ENCODE results near the gene PPP4R3B.
A peak's percentile ranks its signal among the peaks of the same experiment; 100 is the strongest.
"Not testable (repeated sequence)": the region's sequence is repeated elsewhere in the genome, so short reads cannot be mapped to it uniquely, and the experiment has no call there.

The PPP4R3B gene

DNA sequence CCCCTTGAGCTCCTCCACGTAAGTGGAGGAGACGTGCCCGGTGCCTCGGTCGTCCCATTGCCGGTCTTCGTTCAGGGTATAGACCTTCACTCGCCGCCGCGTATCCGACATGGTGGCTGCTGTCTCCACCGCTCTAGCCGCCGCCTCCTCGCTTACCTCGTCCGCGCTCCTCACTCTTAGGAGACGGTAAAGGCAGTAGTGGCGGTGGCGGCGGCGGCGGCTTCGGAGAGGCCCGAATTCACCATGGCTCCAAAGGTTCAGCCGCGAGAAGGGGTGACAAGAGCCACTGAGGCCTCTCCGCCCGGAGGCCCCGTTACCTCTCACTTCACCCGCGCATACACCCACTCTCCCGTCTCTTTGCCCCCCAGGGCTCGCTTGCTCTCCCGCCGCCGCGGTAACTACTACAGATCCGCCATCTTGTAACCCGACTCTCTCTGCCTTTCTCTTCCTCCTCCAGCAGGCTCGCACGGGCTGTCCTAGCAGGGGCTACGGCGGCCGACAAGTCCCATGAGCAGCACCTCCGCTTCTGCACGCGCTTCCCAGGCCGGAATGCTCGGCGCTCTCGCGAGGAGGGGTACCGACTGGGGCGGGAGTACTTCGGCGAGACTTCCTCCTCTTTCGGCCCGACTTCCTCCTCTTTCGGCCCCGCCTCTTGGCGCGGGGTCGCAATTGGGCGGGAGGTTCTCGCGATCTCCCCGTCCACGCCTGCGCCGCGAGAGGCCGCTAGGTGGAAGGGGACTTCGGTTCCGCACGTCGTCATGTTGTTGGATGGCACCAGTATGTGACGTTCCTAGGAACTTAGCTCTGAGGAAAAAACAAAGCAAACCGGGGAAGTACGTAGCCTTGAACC lies at the start of gene PPP4R3B:
Gene PPP4R3B (minus strand): TSS at position 448 of the 850 bp plus-strand sequence. CDS start 337 bp downstream, at position 111.
- DNase-seq, result peak; percentile 100

DNA sequence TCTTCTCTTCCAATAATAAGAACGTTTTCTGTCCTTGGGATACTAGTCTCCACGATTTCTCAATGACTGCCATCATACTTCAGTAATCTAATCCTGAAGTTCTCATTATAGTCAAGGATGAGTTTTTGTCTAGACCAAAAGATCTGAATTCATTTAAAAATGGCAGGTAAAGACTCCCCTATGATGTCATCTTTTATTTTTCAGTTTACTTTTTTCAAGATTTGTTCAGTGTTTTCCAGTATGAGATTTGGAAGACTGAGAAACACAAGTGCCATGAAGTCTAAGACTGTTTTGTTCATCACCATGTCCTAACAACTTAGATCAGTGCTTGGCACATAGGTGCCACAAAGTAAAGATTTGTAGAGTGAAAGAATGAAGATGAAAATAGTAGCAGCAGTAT lies 35.8 kb upstream of the PPP4R3B start:
- DNase-seq, result no peak

DNA sequence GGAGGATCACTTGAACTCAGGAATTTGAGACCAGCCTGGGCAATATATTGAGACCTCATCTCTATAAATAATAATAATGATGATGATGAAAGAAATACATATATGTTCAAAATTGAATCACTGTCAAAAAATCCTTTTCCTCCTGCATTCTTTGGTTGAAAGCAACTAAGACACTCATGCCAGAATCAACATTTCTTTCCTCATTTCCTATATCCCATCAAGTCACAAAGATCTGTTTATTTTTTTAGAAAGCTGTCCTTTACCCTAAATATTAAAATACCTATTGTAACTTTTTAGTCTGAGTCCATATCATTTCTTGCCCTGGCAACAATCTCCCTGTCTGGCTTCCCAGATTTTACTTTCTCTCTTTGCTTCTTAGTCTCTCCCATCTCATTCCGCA lies 31.8 kb upstream of the PPP4R3B start:
- no peak for DNase-seq

DNA sequence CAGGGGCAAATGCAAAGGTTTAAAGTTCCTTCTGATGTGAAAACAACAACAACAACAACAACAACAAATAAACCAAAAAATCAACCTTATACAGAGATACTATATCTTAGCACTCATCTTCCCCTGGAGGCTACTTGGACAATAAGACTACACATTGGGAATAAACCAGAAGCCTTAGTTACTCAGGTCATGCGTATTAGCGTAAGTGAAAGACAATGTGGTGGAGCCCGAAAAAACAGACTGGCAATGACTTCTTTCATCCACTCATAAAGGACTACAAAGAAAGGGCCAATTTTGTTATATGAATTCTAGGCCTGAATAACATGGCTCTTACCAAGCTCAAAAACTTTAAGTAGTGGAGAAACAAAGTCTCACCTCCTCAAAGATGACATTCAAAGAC lies 19.4 kb upstream of the PPP4R3B start:
- no peak for DNase-seq

DNA sequence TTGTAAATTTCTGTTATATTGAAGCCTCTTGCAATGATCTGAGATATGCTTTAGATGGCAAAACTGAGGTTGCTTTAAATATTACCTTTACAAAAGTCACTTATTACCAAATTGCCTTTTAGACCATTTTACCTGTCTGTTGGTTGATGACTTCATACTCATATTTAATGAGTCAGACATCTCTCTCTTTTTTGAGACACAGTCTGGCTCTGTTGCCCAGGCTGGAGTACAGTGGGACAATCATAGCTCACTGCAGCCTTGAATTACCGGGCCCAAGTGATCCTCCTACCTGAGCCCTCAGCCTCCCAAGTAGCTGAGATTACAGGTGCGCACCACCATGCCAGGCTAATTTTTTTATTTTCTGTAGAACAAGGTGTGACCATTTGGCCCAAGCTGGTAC lies 11.5 kb upstream of the PPP4R3B start:
- no peak for DNase-seq

DNA sequence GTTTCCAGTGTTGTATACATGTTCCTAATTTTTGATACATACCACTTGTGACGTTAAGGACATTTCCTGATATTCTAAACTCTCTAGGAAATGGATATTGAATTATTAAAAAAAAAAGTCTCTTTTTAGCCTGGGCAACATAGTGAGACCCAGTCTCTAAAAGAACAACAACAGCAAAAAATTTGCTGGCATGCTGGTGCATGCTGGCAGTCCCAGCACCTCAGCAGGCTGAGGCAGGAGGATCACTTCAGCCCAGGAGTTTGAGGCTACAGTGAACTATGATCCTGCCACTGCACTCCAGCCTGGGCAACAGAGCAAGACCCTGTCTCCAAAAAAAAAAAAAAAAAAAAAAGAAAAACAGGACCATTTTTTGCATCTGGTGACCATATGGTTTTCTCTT lies 10.5 kb upstream of the PPP4R3B start:
- no peak for DNase-seq

DNA sequence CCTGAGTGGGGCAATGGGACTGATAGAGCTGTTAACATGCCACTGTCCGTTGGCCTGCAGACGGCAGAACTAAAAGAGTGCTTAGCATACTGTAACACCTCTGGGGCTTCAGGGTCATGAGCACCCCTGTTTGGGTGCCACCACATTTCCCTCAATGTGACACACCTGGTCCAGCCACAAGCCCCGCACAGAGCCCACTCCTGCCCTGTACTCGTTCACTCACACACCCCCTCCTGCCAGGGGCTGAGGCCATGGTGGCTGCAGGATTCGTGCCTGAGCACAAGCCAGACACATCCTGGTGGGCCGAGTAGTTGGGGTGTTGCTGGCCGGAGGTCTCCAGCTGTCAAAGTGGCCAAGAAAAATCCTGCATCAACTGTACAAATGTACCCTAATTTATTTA lies 4.4 kb upstream of the PPP4R3B start:
- DNase-seq, result no peak

DNA sequence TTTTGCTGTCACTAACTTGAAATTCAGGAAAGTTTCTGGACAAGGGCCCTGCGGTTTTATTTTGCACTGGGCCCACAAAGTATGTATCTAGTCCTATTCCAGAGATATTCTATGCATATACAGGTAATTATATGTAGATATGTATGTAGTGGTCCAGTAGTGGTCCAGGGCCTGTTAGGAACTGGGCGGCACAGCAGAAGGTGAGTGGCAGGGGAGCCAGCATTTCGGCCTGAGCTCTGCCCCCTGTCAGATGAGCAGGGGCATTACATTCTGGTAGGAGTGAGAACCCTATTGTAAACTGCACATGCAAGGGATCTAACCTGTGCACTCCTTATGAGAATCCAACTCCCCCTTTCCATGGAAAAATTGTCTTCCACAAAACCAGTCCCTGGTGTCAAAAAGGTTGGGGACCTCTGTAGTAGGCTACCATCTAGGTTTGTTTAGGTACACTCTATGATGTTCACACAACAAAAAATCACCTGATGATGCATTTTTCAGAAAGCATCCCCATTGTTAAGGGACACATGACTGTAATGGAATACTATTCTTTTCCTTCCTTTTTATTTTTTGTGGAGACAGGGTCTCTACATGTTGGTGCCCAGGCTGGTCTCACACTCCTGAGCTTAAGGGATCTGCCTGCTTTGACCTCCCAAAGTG lies 2.8 kb upstream of the PPP4R3B start:
- peak; percentile 5 for DNase-seq

DNA sequence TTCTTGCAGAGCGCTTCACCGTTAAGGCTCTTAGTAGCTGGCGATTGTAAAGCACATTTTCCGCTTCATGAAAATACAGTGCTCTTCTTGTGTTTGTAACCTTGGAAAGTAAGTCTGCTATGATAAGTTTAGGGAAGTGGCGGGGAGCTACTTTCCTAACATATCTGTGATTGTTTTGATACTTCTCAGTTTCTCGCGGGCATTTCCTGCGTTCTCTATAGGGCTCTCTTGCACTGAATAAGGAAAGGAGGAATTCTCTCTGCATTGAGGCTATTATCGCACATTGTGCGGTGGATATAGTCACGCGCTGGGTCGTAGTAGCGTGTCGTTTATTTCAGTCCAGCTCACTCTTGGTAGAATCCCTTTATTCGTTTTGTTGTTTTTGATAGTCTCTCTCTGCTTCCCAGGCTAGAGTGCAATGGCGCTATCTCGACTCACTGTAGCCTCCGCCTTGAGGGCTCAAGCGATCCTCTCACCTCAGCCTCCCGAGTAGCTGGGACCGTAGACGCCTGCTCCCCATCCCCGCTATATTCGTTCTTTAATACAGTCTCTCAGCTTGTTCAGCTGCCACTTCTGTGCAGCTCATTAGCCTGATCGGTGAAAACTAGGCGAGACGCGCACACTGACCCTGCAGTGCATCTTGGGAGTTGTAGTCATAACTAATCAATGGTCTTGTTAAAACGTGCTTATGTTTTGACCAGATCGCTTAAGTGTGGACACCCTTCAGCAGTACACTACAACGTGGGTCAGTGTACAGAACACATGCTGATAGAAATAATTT lies 1.0 kb upstream of the PPP4R3B start:
- peak; percentile 64 for DNase-seq

DNA sequence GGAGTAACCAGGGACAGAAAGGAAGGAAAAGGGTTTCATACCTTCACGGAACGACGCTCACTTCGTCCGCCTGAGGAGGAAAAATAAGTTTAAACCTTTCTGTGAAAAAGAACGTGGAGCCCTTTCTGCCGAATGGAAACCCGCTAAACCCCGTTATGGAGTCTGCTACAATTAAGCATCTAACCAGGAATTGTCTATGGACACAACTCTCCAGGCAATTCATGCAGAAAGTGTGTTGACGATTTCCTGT lies 528 bp upstream of the PPP4R3B start:
- no peak for DNase-seq

DNA sequence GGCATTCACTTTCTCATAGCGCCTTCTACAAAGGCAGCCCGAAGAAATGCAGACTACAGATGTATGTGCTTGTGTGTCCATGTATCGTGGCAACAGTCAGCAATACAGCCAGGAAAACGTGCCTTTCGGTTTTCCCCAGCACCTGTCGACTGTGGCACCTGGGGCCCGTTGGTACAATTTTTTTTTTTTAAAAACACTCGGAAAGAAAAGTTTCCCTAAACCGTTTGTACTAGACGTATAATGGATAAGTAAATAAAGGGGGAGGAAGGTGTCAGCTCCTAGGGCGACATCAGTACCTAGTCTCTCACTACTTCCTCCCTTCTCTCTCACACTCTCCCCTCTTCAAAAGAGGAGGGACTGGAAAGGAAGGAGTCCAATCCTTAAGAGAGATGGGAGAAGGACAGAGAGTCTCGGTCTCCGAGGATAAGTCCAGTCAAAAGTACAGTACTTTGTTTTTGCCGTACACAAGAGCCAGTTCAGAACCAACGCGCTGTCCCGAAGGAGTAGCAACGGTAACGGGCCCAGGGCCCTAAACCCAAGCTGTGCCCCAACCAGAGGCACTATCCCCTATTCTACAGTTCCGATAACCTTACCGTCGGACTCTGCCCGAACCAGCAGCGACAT lies 759 bp downstream of the PPP4R3B start:
- DNase-seq, result peak; percentile 42

DNA sequence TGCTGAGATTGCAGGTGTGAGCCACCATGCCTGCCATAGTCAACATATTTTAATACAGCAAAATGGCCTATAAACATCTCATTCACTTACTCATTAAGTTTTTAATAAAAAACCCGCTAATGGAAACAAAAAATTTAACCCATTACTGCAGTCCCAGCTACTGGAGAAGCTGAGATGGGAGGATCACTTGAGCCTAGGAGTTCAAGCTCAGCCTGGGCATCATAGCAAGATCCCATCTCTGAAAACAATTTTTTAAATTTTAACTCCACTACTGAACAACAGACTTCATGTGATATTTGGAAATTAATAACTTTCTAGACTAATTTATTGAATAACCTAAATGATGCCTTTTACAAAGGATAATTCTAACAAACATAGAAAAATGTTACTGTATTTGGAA lies 5.4 kb downstream of the PPP4R3B start:
- no peak for DNase-seq

DNA sequence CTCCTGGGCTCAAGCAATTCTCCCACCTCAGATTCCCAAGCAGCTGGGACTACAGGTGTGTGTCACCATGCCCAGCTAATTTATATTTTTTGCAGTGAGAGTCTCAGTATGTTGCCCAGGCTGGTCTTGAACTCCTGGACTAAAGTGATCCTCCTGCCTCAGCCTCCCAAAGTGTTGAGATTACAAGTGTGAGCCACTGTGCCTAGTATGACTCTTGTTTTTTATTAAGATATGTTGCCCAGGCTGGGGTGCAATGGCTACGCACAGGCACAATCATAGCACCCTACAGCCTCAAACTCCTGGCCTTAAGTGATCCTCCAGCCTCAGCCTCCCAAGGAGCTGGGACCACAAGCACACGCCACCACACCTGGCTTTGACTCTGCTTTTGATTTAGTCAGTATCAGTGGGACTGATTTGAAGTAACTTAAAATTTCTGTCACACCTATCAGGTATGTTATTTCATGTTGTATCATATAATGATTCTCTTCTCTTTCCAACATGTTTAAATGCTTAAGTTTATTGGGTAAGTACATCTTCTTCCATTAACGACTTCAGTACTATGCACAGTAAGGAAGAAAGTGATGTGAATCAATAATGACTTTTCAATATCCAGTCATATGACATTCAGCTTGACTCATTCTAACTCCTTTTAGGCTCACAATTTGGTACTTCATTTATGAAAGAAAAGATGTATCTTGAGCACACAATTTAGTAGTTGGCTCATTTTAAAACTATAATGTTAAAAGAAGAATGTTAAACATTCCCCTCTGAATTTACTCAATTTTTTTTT lies 6.3 kb downstream of the PPP4R3B start:
- no peak for DNase-seq

DNA sequence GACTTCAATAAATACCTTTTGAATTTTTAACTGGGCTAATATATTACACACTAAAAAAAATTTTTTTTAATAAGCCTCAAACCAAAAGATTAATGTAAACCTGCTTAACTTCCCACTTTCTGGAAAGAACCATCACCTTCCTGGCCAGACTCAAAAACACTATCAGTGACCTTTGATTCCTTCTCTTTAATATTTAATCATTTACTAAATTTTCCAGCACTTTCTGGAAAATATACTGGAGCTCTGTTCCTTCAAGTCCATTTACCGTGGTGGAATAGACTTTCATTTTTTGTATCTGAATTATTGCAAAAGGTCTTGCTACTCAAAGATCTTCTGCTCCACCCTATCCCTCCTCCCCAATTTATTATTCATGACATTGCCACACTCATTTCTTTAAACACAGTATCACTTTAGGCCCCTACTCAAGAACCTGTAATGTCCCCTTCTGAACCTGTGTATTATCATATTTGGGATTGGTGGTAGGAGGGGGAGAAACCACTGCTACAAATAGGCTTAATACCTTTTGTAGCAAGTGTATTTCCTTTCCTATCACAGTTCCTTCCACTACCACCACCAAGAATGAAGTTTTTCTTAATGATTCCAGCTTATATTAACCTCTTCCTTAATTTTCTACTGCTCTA lies 7.4 kb downstream of the PPP4R3B start:
- DNase-seq, result no peak

DNA sequence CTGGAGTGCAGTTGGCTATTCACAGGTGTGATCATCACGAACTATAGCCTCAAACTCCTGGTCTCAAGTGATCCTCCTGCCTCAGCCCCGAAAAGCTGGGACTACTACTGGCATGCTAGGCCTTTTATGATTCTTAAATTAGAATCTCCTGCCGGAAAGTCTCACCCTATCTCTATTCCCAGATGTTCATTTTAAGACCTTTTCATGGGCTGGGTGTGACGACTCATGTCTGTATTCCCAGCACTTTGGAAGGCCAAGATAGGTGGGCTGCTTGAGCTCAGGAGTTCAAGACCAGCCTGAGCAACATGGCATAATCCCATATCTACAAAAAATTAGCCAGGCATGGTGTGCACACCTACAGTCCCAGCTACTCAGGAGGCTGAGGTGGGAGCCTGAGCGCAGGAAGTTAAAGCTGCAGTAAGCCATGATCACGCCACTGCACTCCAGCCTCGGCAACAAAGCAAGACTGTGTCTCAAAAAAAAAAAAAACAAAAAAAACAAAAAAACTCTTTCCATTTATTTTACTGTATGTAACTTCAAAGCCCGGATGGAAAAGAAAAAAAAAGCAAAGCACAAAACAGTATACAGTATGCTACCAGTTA lies 8.1 kb downstream of the PPP4R3B start:
- DNase-seq, result no peak

DNA sequence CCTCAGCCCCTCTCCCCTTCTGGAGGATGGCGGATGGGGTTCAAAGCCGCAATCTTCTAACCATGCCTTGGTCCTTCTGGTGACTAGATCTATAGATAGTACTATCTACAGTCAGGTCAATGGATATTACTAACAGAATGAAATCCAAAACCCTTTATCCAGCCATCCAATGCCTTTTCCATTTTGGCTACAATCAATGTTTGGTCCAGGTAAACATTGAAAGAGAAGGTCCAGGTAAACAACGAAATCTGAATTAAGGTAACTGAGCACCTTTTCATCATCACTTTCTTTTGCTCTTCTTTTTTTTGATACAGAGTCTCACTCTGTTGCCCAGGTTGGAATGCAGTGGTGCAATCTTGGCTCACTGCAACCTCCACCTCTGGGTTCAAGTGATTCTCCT lies 9.7 kb downstream of the PPP4R3B start:
- no peak for DNase-seq

DNA sequence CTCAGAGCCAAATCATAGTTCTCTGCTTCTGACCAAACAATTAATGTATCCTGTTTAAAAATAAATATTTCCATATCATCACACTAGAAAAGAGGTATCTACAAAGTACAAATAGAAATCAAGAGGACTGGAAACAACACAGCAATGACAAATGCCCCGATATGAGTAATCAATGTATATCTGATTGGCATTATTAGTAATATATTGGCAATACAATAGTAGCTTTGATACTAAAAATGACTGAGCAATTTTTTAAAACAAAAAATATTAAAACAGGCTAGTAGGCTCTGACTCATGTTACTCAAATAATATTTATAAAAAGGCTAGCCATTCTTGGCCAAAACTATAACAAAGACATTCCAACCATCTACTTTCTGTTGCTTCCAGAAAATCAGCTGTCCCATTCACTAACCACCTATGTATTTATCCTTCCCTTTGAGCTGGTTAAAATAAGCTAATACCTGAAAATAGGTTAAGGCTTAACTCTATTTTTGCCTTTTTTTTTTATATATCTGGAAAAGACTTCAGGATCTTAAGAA lies 13.3 kb downstream of the PPP4R3B start:
- no peak for DNase-seq

DNA sequence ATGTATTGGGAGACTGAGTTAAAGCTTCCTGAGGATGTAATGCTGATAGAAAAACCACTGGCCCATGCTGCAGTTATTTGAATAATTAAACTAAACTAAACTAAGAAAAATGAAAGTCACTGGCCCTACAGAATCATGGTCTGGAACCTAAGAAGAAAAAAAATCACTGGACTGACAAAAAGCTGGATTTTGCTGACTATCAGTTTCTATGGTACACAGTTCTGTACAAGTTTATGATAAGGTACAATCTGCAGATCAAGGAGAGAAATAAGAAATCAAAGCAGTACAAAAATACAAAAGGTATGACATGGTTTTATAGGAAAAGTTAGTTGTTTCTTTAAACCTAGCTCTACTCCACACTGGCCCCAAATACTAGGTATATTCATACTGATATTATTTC lies 15.6 kb downstream of the PPP4R3B start:
- no peak for DNase-seq

DNA sequence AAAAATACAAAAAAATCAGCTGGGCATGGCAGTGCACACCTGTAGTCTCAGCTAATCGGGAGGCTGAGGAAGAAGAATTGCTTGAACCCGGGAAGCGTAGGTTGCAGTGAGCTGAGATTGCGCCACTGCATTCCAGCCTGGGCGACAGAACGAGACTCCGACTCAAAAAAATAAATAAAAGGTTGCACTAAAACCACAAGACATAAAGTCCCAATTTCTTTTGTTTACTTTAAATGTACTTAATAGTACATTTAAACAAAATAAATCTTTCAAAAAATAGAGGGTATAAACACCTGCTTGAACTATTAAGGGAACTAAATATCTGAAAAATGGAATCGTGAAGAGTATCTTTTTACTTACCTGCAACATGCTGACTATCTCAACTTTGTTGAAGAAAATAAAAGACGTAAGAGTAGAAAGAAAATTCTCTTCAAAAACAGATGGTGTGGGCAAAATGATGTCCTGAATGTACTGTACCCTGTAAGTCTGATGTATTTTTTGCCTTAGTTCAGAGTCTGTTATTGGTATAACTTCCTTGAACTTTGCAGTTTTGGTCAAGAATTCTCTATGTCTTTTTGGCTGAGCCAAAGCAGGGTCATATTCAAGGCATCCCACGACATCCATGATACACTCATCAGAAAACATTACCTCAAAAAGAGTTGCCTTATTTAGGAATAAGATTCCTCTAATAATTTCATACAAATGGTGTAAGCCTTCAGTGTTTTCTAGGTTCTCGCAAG lies 19.2 kb downstream of the PPP4R3B start:
- DNase-seq, result no peak

DNA sequence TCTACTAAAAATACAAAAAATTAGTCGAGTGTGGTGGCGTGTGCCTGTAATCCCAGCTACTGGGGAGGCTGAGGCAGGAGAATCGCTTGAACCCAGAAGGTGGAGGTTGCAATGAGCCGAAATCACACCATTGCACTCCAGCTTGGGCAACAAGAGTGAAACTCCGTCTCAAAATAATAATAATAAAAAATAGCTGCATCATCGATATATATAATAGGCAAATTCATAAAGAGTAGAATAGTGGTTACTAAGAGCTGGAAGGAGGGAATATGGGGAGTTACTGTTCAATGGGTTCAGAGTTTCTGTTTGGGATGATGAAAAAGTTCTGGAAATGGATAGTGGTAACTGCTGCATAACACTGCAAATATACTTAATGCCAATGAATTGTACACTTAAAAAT lies 20.6 kb downstream of the PPP4R3B start:
- not testable (repeated sequence) for DNase-seq

DNA sequence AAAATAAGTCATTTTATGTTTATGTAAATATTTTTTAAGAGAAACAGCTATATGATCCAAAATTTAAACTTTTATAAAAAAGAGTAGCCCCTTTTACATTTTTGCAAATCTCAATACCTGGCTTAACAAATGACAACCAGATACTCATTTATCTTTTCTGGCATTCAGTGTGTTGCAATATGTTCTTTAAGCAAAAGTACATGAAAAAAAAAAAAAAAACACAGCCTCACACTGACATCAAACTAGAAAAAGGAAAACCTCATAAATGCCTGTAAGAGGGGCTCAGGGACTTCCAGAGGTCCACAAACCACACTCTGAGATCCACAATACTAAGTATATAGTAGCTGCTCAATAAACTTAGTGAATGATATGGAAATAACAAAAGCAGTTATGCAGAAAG lies 21.9 kb downstream of the PPP4R3B start:
- no peak for DNase-seq
